GM12878 (cell line): ENCODE results near the gene SLC37A1.

ENCODE experiments used
- CHD2 ChIP-seq: IDR thresholded peaks from 2 replicates; pipeline ENCODE4 v1.6.1; 2011; ENCODE audit warnings: low read depth, low read length, improper control_type of control experiment, borderline replicate concordance
- POLR2AphosphoS5 ChIP-seq: IDR thresholded peaks from 2 replicates; pipeline ENCODE4 v1.6.1; 2011; ENCODE audit warnings: mild to moderate bottlenecking, low read length, inconsistent platforms
- TAF1 ChIP-seq: IDR thresholded peaks from 2 replicates; pipeline ENCODE4 v1.6.1; 2011; ENCODE audit warnings: mild to moderate bottlenecking, low read depth, low read length, borderline replicate concordance
- TF ChIP-seq, protein P1 (sequence below), 3 experiments: IDR thresholded peaks in 2 of 3; conservative IDR thresholded peaks in 1 of 3; 2 replicates each; pipeline ENCODE4 v1.5.1; 2011; ENCODE audit warnings: low read depth in 3 of 3, low read length in 3 of 3, mild to moderate bottlenecking in 3 of 3, control low read depth in 2 of 3, moderate library complexity in 2 of 3, inconsistent platforms in 1 of 3, mixed read lengths in 1 of 3; ENCODE audit not compliant: control insufficient read depth in 2 of 3, insufficient read depth in 1 of 3; ENCODE audit errors: extremely low read depth in 1 of 3

DNA sequence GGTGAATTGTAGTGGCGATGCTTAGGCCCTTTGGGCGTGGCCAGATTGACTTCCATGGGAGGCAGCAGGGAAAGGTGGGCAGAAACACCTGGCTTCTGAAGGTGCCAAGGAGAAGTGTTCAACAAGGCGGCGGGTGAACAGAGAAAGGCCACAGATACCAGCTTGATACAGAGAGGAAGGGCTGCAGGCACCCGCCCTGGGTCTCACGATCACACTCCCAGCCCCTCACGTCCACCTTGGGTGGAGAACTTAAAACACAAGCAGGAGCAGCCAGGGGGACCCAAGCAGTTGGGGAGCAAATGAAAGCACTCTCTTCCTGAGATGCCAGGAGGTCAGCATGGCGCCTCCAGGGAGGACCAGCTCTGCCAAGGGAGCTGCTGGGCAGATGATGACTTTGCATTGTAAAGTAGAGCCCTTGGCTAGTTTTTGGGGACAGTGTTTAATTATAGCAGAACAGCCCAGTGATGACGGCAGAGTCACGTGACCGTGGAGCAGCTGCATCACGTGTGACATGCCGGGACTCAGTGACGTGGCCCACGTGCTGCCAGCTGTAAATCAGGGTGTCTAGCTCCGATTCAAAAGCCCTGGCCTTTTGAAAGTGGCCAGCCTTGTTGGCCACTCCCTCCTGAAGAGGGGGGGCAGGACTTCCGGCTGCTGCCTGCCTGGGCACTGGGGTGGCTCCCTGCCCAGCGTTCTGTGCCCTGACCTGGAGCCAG lies 19.0 kb downstream of the SLC37A1 start:
- TF ChIP-seq POLR2AphosphoS5 (no peak; the same call in 1 of the 2 replicates), CHD2 (no peak), TAF1 (no peak)
- TF ChIP-seq, protein P1, sequence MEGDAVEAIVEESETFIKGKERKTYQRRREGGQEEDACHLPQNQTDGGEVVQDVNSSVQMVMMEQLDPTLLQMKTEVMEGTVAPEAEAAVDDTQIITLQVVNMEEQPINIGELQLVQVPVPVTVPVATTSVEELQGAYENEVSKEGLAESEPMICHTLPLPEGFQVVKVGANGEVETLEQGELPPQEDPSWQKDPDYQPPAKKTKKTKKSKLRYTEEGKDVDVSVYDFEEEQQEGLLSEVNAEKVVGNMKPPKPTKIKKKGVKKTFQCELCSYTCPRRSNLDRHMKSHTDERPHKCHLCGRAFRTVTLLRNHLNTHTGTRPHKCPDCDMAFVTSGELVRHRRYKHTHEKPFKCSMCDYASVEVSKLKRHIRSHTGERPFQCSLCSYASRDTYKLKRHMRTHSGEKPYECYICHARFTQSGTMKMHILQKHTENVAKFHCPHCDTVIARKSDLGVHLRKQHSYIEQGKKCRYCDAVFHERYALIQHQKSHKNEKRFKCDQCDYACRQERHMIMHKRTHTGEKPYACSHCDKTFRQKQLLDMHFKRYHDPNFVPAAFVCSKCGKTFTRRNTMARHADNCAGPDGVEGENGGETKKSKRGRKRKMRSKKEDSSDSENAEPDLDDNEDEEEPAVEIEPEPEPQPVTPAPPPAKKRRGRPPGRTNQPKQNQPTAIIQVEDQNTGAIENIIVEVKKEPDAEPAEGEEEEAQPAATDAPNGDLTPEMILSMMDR (IDR thresholded peaks at IDR 0.05 in 2 of 3, conservative IDR thresholded peaks at IDR 0.05 in 1 of 3; ENCODE audit: control insufficient read depth in 2 of 3, extremely low read depth in 1 of 3, insufficient read depth in 1 of 3, low read depth in 3 of 3, low read length in 3 of 3) = no peak
